Kidney (tissue), 14 donors: ENCODE measurements around the gene AKIRIN1. TPM values are rescaled to one million over a fixed set of nuclear protein-coding genes. Genes with fewer than 3 reads are reported as not detected.
"Not testable (repeated sequence)": the region's sequence is repeated elsewhere in the genome, so short reads cannot be mapped to it uniquely, and the experiment has no call there.

Experiments used
- DNase-seq, 5 donors: peaks; one replicate each; pipeline ENCODE4 v3.0.0-alpha.2; 2013 to 2020
- FAIRE-seq: peaks from 2 replicates; lab custom pipeline; 2012; peaks lifted over from hg19 to GRCh38; lab: Jason Lieb, UNC
- H3K27ac ChIP-seq, 2 donors: one replicate each; pipeline ENCODE4 v1.7.0; 2013; ENCODE audit warnings: low read depth in 2 of 2, low read length in 2 of 2, inconsistent platforms in 1 of 2
- H3K27me3 ChIP-seq: one replicate; pipeline ENCODE4 v1.7.1; 2013; ENCODE audit warnings: low read length, inconsistent platforms; ENCODE audit not compliant: control insufficient read depth, insufficient read depth
- H3K36me3 ChIP-seq, 3 donors: one replicate each; pipeline versions ENCODE4 v1.7.0 to v1.7.1; 2013; ENCODE audit warnings: low read length in 3 of 3, control low read depth in 1 of 3, inconsistent platforms in 1 of 3; ENCODE audit not compliant: insufficient read depth in 3 of 3, control insufficient read depth in 2 of 3
- H3K4me1 ChIP-seq, 3 donors: one replicate each; pipeline versions ENCODE4 v1.7.0 to v1.7.1; 2013; ENCODE audit warnings: low read length in 3 of 3, inconsistent platforms in 1 of 3, low read depth in 1 of 3; ENCODE audit not compliant: control insufficient read depth in 2 of 3, insufficient read depth in 2 of 3
- H3K4me3 ChIP-seq, 3 donors: one replicate each; pipeline versions ENCODE4 v1.7.0 to v1.8.1; 2013; ENCODE audit warnings: low read length in 3 of 3, control low read depth in 1 of 3, inconsistent platforms in 1 of 3
- H3K9ac ChIP-seq, 3 donors: one replicate each; pipeline versions ENCODE4 v1.7.0 to v1.7.1; 2013; ENCODE audit warnings: low read length in 3 of 3, control low read depth in 1 of 3, inconsistent platforms in 1 of 3
- H3K9me3 ChIP-seq, 3 donors: one replicate each; pipeline versions ENCODE4 v1.7.0 to v1.7.1; 2013; ENCODE audit warnings: low read length in 3 of 3, control low read depth in 1 of 3, inconsistent platforms in 1 of 3; ENCODE audit not compliant: control insufficient read depth in 2 of 3, insufficient read depth in 1 of 3
- intact Hi-C: fragments of 100-400 bp; cut with DNase I; formaldehyde crosslinking; loops from one replicate; pipeline ENCODE4 v1.11.1; 2022
- polyA plus RNA-seq: library from polyadenylated mRNA; stranded (reverse); fragments of 350-450 nt; fragmentation: Illumina TruSeq; extraction: RNeasy Lipid Tissue Mini Kit (QIAGEN cat#74804); gene quantifications from one replicate; pipeline ENCODE4 v1.2.3, GENCODE V29; 2014; ENCODE audit warnings: low read depth, low replicate concordance; ENCODE audit not compliant: insufficient read depth
- total RNA-seq: library from RNA; stranded (reverse); fragmentation: NEBNext Ultra II Directional; extraction: Animal tissue kit (Norgen Biotek cat#: 25700); gene quantifications from one replicate; pipeline ENCODE4 v1.2.1, GENCODE V29; 2021
- TF ChIP-seq, protein P1 (sequence below): IDR thresholded peaks from 3 replicates; pipeline ENCODE4 v1.5.1; 2012; ENCODE audit warnings: mild to moderate bottlenecking, moderate library complexity, borderline replicate concordance; ENCODE audit not compliant: insufficient read depth; ENCODE audit errors: extremely low read depth
- donor health status: control.
- donor health status: control.
- donor health status: control.
- donor health status: control.
- donor health status: control.
- donor health status: DM: yes; HTN: yes; CAD: no.
- donor health status: Normal renal cell carcinoma (clear cell type).

The AKIRIN1 gene
- total and polyA plus RNA-seq, 2 donors from 2014 or later, result 40.7 to 56.9 TPM

DNA sequence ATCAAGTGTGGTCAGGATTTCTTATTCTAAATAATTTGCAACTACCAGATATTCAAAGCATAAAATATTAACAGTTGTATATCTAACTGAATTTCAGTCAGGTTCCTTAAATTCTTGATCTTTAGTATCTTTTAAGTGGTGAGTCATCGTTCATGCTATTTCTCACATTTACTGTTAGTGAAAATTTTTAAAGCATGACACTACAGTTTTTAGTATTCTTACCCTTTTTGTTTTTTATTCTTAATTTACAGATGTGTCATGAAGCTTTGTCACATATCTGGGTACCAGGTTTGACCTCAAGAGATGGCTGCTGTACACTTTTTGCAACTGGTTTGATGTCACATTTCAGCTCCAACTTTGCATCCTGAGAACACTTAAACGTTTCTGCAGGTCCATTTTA is 12.7 kb downstream of the AKIRIN1 start:
- intact Hi-C loops, result no loop called here
- FAIRE-seq, result no peak
- no peaks in the 10 kb centered on the region for H3K9me3 ChIP-seq
- peaks cover 7 to 66% (median 41%) of the 10 kb centered on the region in 3 donors for H3K36me3 ChIP-seq
- no peaks in the 10 kb centered on the region for H3K27me3 ChIP-seq
- no peak overlapping the region for H3K9ac ChIP-seq
- H3K4me3 ChIP-seq, result no peak overlapping the region
- no peak for DNase-seq
- TF ChIP-seq, protein P1, sequence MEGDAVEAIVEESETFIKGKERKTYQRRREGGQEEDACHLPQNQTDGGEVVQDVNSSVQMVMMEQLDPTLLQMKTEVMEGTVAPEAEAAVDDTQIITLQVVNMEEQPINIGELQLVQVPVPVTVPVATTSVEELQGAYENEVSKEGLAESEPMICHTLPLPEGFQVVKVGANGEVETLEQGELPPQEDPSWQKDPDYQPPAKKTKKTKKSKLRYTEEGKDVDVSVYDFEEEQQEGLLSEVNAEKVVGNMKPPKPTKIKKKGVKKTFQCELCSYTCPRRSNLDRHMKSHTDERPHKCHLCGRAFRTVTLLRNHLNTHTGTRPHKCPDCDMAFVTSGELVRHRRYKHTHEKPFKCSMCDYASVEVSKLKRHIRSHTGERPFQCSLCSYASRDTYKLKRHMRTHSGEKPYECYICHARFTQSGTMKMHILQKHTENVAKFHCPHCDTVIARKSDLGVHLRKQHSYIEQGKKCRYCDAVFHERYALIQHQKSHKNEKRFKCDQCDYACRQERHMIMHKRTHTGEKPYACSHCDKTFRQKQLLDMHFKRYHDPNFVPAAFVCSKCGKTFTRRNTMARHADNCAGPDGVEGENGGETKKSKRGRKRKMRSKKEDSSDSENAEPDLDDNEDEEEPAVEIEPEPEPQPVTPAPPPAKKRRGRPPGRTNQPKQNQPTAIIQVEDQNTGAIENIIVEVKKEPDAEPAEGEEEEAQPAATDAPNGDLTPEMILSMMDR, result no peak
- no peak overlapping the region for H3K27ac ChIP-seq
- H3K4me1 ChIP-seq, result peaks cover 0 to 9% (median 2%) of the 10 kb centered on the region in 3 donors

DNA sequence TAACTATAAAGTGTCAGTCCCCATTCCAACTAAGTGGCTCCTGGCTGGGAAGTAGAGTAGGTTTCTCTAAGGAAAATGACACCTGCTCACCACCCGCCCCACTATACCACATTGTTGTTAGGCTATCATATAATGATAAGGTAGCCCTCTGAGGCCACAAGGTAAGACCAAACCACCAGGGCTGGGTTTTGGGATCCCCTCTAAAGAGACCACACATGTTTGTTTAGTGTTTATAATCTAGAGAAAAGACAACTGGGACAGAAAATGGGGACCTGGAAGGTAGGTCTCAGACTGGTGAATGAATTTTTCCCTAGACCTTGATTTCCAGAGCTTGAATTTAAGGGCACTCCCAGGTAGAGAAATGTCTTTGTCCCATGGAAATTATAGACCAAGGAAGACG is 15.2 kb downstream of the AKIRIN1 start:
- DNase-seq (no peak), FAIRE-seq (no peak)
- peaks cover 7 to 59% (median 39%) of the 10 kb centered on the region in 3 donors for H3K36me3 ChIP-seq
- no peak overlapping the region for H3K9ac ChIP-seq
- intact Hi-C loops, result no loop called here
- no peaks in the 10 kb centered on the region for H3K9me3 ChIP-seq
- no peaks in the 10 kb centered on the region for H3K27me3 ChIP-seq
- H3K4me1 ChIP-seq, result peaks cover 0 to 6% (median 0%) of the 10 kb centered on the region in 3 donors
- H3K27ac ChIP-seq, result no peak overlapping the region
- TF ChIP-seq, protein P1, result no peak
- H3K4me3 ChIP-seq, result no peak overlapping the region

DNA sequence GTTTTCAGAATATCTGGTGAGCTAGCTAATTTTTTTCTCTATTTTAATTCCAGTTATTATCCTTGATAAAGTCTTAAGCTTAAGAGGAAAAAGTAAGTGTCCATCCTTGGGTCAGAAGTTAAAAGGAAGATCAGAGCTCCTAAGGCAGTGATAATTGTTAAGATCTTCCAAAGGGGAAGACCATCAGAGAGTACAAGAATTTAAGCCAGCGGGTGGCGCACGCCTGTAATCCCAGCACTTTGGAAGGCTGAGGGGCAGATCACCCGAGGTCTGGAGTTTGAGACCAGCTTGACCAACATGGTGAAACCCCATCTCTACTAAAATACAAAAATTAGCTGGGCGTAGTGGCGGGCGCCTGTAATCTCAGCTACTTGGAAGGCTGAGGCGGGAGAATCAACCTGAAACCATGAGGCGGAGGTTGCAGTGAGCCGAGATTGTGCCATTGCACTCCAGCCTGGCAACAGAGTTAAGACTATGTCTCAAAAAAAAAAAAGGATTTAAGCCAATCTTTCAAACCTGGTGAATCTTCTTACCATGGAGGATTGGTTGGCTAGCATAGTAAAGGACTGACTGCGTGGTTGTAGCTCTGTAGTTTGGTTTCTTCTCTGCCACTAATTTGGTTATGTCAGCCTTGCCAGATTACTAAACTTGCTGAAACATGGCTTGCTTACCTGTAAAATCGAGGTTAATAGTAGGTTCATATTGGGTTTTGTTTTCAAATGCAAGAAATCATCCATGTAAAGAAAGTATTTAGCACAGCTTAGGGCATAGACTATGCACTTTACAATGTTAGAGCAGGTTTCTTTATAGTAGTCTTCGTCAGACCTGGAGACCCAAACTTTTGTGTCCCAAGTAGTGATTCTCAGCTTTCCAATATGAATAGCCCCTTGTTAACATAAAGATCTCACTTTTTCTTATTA is 15.9 kb downstream of the AKIRIN1 start:
- FAIRE-seq (no peak), DNase-seq (peak in 1 of 5 donors; percentile 35)
- intact Hi-C loops, result no loop called here
- TF ChIP-seq, protein P1, result no peak
- Histone ChIP-seq H3K4me3 (no peak overlapping the region), H3K36me3 (peaks cover 2 to 56% (median 33%) of the 10 kb centered on the region in 3 donors), H3K27ac (no peak overlapping the region), H3K4me1 (peaks cover 0 to 3% (median 0%) of the 10 kb centered on the region in 3 donors), H3K9ac (no peak overlapping the region), H3K27me3 (no peaks in the 10 kb centered on the region), H3K9me3 (no peaks in the 10 kb centered on the region)

DNA sequence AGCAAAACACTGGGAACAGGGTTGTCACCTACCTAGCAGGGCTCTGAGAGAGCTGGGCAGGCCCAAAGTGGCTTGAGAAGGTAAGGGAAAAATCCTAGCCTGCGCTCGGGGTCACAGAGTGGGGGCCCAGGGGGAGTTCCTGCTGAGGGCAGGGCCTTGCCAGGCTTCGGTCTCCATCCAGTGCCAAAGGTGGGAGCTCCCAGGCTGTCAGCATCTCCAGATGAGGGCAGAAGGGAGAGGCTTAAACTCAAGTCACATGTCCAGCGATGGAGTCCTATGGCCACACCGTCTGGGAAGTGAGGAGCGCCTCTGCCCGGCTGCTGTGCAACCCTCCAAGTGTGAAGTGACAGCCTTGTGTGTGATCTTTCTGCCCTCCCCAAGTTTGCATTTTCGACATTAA is 23.9 kb downstream of the AKIRIN1 start:
- H3K9ac ChIP-seq, intact Hi-C loops, H3K4me1 ChIP-seq, H3K9me3 ChIP-seq, H3K27ac ChIP-seq, H3K36me3 ChIP-seq, FAIRE-seq, H3K27me3 ChIP-seq, H3K4me3 ChIP-seq: not testable (repeated sequence)
- peak in 1 of 5 donors; percentile 65 for DNase-seq
